HL-60 (cell line): ENCODE measurements around the gene CASP3.

ENCODE experiments used
- GABPA ChIP-seq: IDR thresholded peaks from 2 replicates; pipeline ENCODE4 v1.6.1; 2012; ENCODE audit warnings: low read depth
- POLR2AphosphoS5 ChIP-seq: IDR thresholded peaks from 2 replicates; pipeline ENCODE4 v1.6.1; 2012; ENCODE audit warnings: low read depth
- SPI1 ChIP-seq: IDR thresholded peaks from 2 replicates; pipeline ENCODE4 v1.6.1; 2012; ENCODE audit warnings: low read depth, mild to moderate bottlenecking, borderline replicate concordance
- TF ChIP-seq, protein P1 (sequence below): IDR thresholded peaks from one replicate; pipeline ENCODE4 v1.5.1; 2011; ENCODE audit warnings: low read length, control low read depth, inconsistent platforms; ENCODE audit not compliant: insufficient read depth
- TF ChIP-seq, protein P2 (sequence below): IDR thresholded peaks from 2 replicates; pipeline ENCODE4 v1.6.1; 2012; ENCODE audit warnings: low read depth; ENCODE audit not compliant: insufficient replicate concordance

DNA sequence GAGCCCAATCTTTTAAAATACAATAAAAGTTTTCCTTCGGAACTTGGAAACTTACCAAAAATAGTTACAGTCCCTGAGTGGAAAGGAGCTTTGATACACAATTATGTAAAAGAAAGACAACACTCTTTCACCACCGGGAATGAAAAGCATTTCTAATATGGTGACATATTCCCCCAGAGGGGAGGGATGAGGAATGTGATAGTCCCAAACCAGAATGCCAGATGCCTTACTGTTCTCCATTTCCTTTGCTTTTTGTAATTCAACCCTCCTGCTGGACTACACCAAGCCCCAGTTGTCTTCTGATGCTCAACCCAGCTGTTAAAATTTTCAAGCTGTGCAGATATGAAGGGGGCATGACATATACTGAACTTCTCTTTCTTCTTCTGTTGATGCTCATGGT lies 4.4 kb upstream of the CASP3 start:
- TF ChIP-seq, protein P1, sequence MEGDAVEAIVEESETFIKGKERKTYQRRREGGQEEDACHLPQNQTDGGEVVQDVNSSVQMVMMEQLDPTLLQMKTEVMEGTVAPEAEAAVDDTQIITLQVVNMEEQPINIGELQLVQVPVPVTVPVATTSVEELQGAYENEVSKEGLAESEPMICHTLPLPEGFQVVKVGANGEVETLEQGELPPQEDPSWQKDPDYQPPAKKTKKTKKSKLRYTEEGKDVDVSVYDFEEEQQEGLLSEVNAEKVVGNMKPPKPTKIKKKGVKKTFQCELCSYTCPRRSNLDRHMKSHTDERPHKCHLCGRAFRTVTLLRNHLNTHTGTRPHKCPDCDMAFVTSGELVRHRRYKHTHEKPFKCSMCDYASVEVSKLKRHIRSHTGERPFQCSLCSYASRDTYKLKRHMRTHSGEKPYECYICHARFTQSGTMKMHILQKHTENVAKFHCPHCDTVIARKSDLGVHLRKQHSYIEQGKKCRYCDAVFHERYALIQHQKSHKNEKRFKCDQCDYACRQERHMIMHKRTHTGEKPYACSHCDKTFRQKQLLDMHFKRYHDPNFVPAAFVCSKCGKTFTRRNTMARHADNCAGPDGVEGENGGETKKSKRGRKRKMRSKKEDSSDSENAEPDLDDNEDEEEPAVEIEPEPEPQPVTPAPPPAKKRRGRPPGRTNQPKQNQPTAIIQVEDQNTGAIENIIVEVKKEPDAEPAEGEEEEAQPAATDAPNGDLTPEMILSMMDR = no peak
- TF ChIP-seq SPI1 (no peak), POLR2AphosphoS5 (no peak), GABPA (no peak)
- TF ChIP-seq, protein P2, sequence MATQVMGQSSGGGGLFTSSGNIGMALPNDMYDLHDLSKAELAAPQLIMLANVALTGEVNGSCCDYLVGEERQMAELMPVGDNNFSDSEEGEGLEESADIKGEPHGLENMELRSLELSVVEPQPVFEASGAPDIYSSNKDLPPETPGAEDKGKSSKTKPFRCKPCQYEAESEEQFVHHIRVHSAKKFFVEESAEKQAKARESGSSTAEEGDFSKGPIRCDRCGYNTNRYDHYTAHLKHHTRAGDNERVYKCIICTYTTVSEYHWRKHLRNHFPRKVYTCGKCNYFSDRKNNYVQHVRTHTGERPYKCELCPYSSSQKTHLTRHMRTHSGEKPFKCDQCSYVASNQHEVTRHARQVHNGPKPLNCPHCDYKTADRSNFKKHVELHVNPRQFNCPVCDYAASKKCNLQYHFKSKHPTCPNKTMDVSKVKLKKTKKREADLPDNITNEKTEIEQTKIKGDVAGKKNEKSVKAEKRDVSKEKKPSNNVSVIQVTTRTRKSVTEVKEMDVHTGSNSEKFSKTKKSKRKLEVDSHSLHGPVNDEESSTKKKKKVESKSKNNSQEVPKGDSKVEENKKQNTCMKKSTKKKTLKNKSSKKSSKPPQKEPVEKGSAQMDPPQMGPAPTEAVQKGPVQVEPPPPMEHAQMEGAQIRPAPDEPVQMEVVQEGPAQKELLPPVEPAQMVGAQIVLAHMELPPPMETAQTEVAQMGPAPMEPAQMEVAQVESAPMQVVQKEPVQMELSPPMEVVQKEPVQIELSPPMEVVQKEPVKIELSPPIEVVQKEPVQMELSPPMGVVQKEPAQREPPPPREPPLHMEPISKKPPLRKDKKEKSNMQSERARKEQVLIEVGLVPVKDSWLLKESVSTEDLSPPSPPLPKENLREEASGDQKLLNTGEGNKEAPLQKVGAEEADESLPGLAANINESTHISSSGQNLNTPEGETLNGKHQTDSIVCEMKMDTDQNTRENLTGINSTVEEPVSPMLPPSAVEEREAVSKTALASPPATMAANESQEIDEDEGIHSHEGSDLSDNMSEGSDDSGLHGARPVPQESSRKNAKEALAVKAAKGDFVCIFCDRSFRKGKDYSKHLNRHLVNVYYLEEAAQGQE = no peak
